ENCODE data around the gene RND3. TPM values are rescaled to one million over a fixed set of nuclear protein-coding genes. Genes with fewer than 3 reads are reported as not detected.

The RND3 gene
- total and polyA plus RNA-seq, 8 donors = 28.3 to 134 (median 107) TPM

DNA sequence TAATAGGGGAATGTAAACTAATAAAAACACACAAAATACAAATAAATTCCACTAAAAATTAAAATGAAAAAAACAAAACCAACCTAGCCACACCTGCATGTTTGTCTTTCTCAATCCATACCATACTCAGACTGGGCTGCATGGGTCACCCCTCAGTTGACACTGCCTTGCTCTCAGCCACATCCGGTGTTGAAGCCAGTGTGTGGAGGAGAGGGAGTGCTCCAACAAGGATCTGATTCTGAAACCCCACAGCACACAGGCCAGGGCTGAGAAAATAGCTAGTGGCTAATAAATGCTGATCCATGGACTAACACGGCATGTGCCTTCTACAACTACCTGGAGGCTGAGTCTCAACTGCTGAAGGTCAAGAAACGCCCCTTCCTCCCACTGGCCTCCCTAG, 13.7 kb downstream of the RND3 start:
- TF ChIP-seq, protein P1, sequence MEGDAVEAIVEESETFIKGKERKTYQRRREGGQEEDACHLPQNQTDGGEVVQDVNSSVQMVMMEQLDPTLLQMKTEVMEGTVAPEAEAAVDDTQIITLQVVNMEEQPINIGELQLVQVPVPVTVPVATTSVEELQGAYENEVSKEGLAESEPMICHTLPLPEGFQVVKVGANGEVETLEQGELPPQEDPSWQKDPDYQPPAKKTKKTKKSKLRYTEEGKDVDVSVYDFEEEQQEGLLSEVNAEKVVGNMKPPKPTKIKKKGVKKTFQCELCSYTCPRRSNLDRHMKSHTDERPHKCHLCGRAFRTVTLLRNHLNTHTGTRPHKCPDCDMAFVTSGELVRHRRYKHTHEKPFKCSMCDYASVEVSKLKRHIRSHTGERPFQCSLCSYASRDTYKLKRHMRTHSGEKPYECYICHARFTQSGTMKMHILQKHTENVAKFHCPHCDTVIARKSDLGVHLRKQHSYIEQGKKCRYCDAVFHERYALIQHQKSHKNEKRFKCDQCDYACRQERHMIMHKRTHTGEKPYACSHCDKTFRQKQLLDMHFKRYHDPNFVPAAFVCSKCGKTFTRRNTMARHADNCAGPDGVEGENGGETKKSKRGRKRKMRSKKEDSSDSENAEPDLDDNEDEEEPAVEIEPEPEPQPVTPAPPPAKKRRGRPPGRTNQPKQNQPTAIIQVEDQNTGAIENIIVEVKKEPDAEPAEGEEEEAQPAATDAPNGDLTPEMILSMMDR (IDR thresholded peaks at IDR 0.05) = no peak
- DNase-seq (no peak), ATAC-seq (no peak)
- Histone ChIP-seq H3K36me3 (peaks cover 0 to 11% of the 10 kb centered on the region in 2 donors), H3K27ac (no peak overlapping the region), H3K27me3 (no peaks in the 10 kb centered on the region), H3K4me3 (no peak overlapping the region), H3K4me1 (peaks cover 0 to 16% of the 10 kb centered on the region in 2 donors), H3K9me3 (no peaks in the 10 kb centered on the region)
- intact Hi-C loops (cut with DNase I) = no loop called here

DNA sequence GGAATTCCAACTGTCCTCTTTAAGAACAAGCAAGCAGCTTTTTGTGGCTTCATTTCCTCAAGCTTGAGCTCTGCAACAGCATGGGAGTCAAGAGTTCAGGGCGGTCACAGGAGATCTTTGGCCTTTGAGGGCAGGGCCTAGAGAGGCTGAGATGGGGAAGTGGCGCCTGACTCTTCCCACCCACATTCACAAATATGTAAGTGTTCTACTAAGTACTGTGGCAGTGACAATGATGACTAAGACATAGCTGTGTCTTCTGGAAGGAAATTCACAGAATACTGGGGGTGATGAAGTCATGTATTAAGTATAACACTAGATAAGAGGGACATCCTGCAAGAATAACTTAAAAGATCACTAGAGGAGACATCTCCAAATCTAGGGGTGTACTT, 15.0 kb downstream of the RND3 start:
- DNase-seq = peak in 1 of 4 donors; percentile 46
- H3K27ac ChIP-seq = peak overlapping the region in 1 of 2 donors; percentile 20
- H3K4me1 ChIP-seq = peaks cover 0 to 16% of the 10 kb centered on the region in 2 donors
- intact Hi-C loops (cut with DNase I) = no loop called here
- H3K36me3 ChIP-seq = peaks cover 0 to 11% of the 10 kb centered on the region in 2 donors
- no peak overlapping the region for H3K4me3 ChIP-seq
- ATAC-seq = peak; percentile 78
- TF ChIP-seq, protein P1 (IDR thresholded peaks at IDR 0.05) = no peak
- no peaks in the 10 kb centered on the region for H3K27me3 ChIP-seq
- H3K9me3 ChIP-seq = no peaks in the 10 kb centered on the region

DNA sequence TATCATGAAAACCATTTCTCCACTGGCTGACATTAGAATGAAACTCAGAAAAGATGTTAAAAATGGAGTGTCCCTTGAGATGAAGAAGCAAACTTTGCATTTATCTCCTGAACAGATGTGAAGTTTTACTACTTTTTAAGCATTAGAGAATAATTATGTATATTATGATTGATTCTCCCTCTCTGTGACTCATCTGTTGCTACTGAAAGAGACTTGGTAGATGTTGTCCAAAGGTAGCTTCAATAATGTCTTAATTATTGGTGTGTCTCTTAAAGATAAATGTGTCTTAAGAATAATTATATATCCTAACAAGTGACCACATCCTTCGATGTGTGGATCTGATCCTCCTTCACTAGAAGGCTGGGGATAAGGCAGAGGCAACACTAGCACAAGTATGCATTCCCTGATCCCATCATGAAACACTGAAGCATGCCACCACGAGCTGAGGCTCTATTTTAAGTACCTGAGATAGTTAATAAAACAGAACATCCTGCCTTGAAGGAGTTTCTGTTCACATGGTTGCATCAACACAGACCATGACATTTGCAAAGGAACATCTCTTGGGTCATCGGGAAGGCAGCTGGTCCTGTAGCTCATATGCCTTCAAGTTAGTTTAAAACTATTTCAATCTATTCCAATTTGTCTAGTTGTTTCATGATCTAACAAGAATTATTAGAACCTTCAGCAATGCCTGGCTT, 15.5 kb downstream of the RND3 start:
- intact Hi-C loops (cut with DNase I) = no loop called here
- peak overlapping the region in 1 of 2 donors; percentile 20 for H3K27ac ChIP-seq
- H3K9me3 ChIP-seq = no peaks in the 10 kb centered on the region
- TF ChIP-seq, protein P1 (IDR thresholded peaks at IDR 0.05) = no peak
- H3K4me1 ChIP-seq = peaks cover 0 to 14% of the 10 kb centered on the region in 2 donors
- DNase-seq (no peak), ATAC-seq (no peak)
- no peak overlapping the region for H3K4me3 ChIP-seq
- H3K27me3 ChIP-seq = no peaks in the 10 kb centered on the region
- peaks cover 0 to 11% of the 10 kb centered on the region in 2 donors for H3K36me3 ChIP-seq

DNA sequence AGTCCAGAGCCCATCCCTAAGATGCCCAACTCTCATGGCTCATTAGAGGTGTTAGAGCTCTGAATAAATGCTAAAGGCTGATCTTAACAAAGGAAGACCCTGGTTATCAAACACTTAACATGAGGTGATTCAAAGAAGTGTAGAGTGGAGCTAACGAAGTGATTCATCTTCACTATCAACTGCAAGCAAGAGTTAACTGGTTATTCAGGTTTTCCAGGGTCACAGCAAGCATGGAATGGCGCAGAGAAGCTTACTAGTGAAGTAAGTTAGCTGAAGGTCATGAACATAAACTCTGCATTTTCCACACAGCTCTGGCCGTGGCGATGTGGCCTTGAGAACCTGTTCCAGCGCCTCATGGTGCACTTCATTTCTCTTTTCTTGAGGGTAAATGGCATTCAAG, 17.0 kb downstream of the RND3 start:
- intact Hi-C loops (cut with DNase I) = no loop called here
- TF ChIP-seq, protein P1 (IDR thresholded peaks at IDR 0.05) = no peak
- DNase-seq (no peak), ATAC-seq (no peak)
- peaks cover 0 to 11% of the 10 kb centered on the region in 2 donors for H3K4me1 ChIP-seq
- H3K27ac ChIP-seq = no peak overlapping the region
- H3K36me3 ChIP-seq = peaks cover 0 to 11% of the 10 kb centered on the region in 2 donors
- no peak overlapping the region for H3K4me3 ChIP-seq
- H3K27me3 ChIP-seq = no peaks in the 10 kb centered on the region
- H3K9me3 ChIP-seq = no peaks in the 10 kb centered on the region

DNA sequence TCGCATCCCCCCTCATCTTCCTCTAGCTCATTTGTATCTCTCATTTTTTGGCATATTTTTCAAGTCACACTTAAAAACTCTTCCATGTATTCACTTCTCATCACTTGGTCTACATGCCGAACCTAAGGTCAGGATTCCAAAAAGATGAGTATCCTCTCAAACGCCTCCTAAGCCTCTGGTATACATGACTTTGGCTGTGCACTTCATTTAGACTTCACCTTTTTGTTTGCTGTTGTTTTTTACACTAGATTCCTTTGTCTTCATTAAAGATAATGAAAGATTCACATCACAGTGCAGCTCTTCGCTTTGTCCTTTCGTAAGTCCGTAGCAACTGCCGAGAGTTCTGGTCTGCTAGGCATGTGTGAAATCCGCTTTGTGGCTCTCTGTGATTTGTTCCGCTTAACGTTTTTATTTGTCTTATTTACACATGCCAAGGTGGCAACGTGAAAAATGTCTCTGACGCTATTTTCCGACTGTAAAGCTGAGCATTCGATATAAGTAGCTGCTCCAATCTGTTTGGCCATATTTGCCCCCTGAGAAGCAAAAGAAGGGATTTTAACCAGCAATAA, 17.7 kb downstream of the RND3 start:
- Histone ChIP-seq H3K27me3 (no peaks in the 10 kb centered on the region), H3K27ac (no peak overlapping the region), H3K36me3 (peaks cover 0 to 11% of the 10 kb centered on the region in 2 donors), H3K9me3 (no peaks in the 10 kb centered on the region), H3K4me3 (no peak overlapping the region), H3K4me1 (peaks cover 0 to 11% of the 10 kb centered on the region in 2 donors)
- TF ChIP-seq, protein P1 (IDR thresholded peaks at IDR 0.05) = no peak
- no peak for DNase-seq
- no peak for ATAC-seq
- intact Hi-C loops (cut with DNase I) = no loop called here

All from left lung (tissue), 10 donors.